NCI-H446 (cell line): ENCODE measurements around the gene HES7.

Source experiments
- DNase-seq, 2 experiments: peaks; one replicate each; lab custom pipeline; 2025; lab: John Stamatoyannopoulos, UW

The HES7 gene

GRCh38 chr17:8072729-8073461, 51.0 kb downstream of the HES7 start:
- DNase-seq = no peak

DNA sequence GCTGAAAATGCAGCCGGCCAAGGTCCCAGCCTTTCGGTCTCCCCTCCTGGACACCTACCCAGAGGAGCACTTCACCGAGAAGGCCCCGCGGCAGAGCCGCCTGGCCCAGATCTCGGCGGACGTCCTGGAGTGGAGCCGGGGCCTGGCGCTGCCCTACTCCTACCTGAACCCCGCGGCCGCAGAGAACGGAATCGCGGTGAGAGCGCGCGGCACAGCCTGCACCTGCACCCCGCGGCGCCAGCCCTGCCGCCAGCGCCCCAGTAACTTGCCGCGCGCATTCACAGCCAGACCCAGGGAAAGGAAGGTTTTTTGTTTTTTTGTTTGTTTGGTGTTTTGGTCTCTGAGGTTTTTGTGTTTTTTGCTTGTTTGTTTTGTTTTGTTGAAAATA, 51.6 kb downstream of the HES7 start:
- DNase-seq = no peak

- no peak for DNase-seq
Observed at GRCh38 chr17:8071496-8071895, 52.4 kb downstream of the HES7 start.
